KBM-7 (cell line): ENCODE results near the gene GORAB.
A peak's percentile ranks its signal among the peaks of the same experiment; 100 is the strongest.

Source experiments
- DNase-seq: peaks from one replicate; pipeline ENCODE4 v3.0.0-alpha.2; 2015
- in situ Hi-C: fragments of 300-500 bp; cut with MboI; formaldehyde crosslinking; loops from 2 replicates; pipeline ENCODE4 v1.14.3; 2020; ENCODE audit warnings: low sequenced_read_pairs, low pct_unique_long_range_greater_than_20kb, mixed read lengths

GORAB gene

GRCh38 chr1:170583186-170583585 lies 51.2 kb downstream of the GORAB start:
- in situ Hi-C loops: no loop called here
- DNase-seq: no peak

- no peak for DNase-seq
- in situ Hi-C loops: no loop called here
These were observed 54.6 kb downstream of the GORAB start for GRCh38 chr1:170586321-170587252.

GRCh38 chr1:170587253-170587593 lies 55.3 kb downstream of the GORAB start:
- no peak for DNase-seq
- in situ Hi-C loops: no loop called here

GRCh38 chr1:170590921-170591705 lies 59.1 kb downstream of the GORAB start:
- in situ Hi-C loops: no loop called here
- no peak for DNase-seq

GRCh38 chr1:170592591-170593111 lies 60.7 kb downstream of the GORAB start:
- DNase-seq: no peak
- in situ Hi-C loops: no loop called here

- DNase-seq: peak; percentile 4
These were observed 61.4 kb downstream of the GORAB start for GRCh38 chr1:170593173-170594011.

GRCh38 chr1:170594066-170594626 lies 62.2 kb downstream of the GORAB start:
- in situ Hi-C loops: no loop called here
- DNase-seq: no peak

More at GRCh38 chr1:170593173-170594011, 61.4 kb downstream of the GORAB start:
- in situ Hi-C loops: no loop called here

- no peak for DNase-seq
- in situ Hi-C loops: no loop called here
These were observed 64.7 kb downstream of the GORAB start for GRCh38 chr1:170596701-170597100.

- in situ Hi-C loops: no loop called here
These were observed 66.7 kb downstream of the GORAB start for GRCh38 chr1:170598618-170599017.

GRCh38 chr1:170599033-170599432 lies 67.1 kb downstream of the GORAB start:
- in situ Hi-C loops: no loop called here
- DNase-seq: no peak

More at GRCh38 chr1:170598618-170599017, 66.7 kb downstream of the GORAB start:
- DNase-seq: no peak

- DNase-seq: no peak
- in situ Hi-C loops: no loop called here
These were observed 69.9 kb downstream of the GORAB start for GRCh38 chr1:170601866-170602265.
